Esophagus squamous epithelium (tissue), 4 donors: ENCODE results near the gene SRBD1.

Source experiments
- POLR2A ChIP-seq, 4 donors: fragments of 450-650 bp; IDR thresholded peaks; one replicate each; pipeline ENCODE4 v1.6.1; 2017; ENCODE audit warnings: antibody characterized with exemption in 4 of 4, mild to moderate bottlenecking in 4 of 4, moderate library complexity in 3 of 4
- TF ChIP-seq, protein P1 (sequence below), 6 experiments: fragments of 450-650 bp in 4 of 6; fragments of 200-600 bp in 2 of 6; sonication (generic) in 2 of 6; IDR thresholded peaks; one replicate each; pipeline ENCODE4 v1.5.1; 2016 to 2019; ENCODE audit warnings: antibody characterized with exemption in 6 of 6, mild to moderate bottlenecking in 4 of 6, moderate library complexity in 4 of 6

DNA sequence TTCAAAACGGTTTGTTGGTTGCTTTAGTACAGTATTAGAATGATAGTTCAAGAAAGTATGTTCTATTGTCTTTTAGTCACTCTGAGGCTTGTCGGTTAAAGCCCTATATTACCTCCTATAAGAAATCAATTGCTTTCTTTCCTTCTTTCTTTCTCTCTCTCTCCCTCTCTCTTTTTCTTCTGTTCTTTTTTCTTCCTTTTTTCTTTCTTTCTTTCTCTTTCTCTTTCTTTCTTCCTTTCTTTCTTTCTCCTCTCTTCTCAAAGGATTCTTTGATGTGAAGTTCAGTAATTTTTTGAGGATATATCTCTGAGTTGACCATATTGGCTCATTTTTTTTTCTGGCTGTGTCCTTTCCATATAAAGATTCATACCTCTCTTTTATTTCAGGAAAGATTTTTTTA is 249.4 kb downstream of the SRBD1 start:
- TF ChIP-seq, protein P1, sequence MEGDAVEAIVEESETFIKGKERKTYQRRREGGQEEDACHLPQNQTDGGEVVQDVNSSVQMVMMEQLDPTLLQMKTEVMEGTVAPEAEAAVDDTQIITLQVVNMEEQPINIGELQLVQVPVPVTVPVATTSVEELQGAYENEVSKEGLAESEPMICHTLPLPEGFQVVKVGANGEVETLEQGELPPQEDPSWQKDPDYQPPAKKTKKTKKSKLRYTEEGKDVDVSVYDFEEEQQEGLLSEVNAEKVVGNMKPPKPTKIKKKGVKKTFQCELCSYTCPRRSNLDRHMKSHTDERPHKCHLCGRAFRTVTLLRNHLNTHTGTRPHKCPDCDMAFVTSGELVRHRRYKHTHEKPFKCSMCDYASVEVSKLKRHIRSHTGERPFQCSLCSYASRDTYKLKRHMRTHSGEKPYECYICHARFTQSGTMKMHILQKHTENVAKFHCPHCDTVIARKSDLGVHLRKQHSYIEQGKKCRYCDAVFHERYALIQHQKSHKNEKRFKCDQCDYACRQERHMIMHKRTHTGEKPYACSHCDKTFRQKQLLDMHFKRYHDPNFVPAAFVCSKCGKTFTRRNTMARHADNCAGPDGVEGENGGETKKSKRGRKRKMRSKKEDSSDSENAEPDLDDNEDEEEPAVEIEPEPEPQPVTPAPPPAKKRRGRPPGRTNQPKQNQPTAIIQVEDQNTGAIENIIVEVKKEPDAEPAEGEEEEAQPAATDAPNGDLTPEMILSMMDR (IDR thresholded peaks at IDR 0.05) = no peak
- TF ChIP-seq POLR2A (IDR thresholded peaks at IDR 0.05) = no peak
